Neutrophil (primary cell): ENCODE measurements around the gene PTPRG.

Experiments
- H3K27ac ChIP-seq: fragments of 200-600 bp; sonication (generic); 2 replicates; pipeline ENCODE4 v1.5.1; 2016; ENCODE audit warnings: mild to moderate bottlenecking, moderate library complexity
- H3K27me3 ChIP-seq: fragments of 200-600 bp; sonication (generic); 2 replicates; pipeline ENCODE4 v1.6.0; 2016; ENCODE audit warnings: mild to moderate bottlenecking
- H3K36me3 ChIP-seq: fragments of 200-600 bp; sonication (generic); 2 replicates; pipeline ENCODE4 v1.5.1; 2017
- H3K4me1 ChIP-seq, 2 experiments: fragments of 200-600 bp in 1 of 2; sonication (generic) in 1 of 2; 1 replicate in 1 of 2; 2 replicates in 1 of 2; pipeline versions ENCODE4 v1.5.1 to v1.6.1; 2013 to 2016; ENCODE audit warnings: low read depth in 1 of 2, low read length in 1 of 2, mild to moderate bottlenecking in 1 of 2, moderate library complexity in 1 of 2; ENCODE audit not compliant: control insufficient read depth in 1 of 2, insufficient read depth in 1 of 2
- H3K4me3 ChIP-seq, 2 experiments: fragments of 200-600 bp in 1 of 2; sonication (generic) in 1 of 2; 1 replicate in 1 of 2; 2 replicates in 1 of 2; pipeline ENCODE4 v1.5.1; 2013 to 2016; ENCODE audit warnings: low read depth in 1 of 2, low read length in 1 of 2, mild to moderate bottlenecking in 1 of 2, moderate library complexity in 1 of 2
- H3K9me3 ChIP-seq: fragments of 200-600 bp; sonication (generic); 2 replicates; pipeline ENCODE4 v1.5.1; 2016
- TF ChIP-seq, protein P1 (sequence below): fragments of 200-600 bp; sonication (generic); IDR thresholded peaks from 2 replicates; pipeline ENCODE4 v1.5.1; 2016; ENCODE audit warnings: antibody characterized with exemption

PTPRG gene

DNA sequence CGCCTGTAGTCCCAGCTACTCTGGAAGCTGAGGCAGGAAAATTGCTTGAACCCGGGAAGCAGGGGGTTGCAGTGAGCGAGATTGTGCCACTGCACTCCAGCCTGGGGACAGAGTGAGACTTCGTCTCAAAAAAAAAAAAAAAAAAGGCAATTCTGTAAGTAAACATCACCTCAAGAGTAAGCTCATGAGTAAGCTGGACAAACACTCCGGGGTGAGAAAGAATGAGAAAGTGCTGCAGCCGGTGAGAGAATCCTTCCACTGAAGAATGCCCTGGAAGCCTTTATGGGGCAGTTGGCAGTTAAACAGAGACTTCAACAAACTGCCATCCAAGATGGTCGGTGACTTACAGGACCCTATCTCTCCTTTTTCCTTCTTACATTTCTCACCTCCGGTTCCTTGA is 764.5 kb downstream of the PTPRG start:
- no peaks in the 10 kb centered on the region for H3K36me3 ChIP-seq
- no peaks in the 10 kb centered on the region for H3K4me1 ChIP-seq
- no peak overlapping the region for H3K27ac ChIP-seq
- no peak overlapping the region for H3K4me3 ChIP-seq
- H3K9me3 ChIP-seq, result no peaks in the 10 kb centered on the region
- TF ChIP-seq, protein P1, sequence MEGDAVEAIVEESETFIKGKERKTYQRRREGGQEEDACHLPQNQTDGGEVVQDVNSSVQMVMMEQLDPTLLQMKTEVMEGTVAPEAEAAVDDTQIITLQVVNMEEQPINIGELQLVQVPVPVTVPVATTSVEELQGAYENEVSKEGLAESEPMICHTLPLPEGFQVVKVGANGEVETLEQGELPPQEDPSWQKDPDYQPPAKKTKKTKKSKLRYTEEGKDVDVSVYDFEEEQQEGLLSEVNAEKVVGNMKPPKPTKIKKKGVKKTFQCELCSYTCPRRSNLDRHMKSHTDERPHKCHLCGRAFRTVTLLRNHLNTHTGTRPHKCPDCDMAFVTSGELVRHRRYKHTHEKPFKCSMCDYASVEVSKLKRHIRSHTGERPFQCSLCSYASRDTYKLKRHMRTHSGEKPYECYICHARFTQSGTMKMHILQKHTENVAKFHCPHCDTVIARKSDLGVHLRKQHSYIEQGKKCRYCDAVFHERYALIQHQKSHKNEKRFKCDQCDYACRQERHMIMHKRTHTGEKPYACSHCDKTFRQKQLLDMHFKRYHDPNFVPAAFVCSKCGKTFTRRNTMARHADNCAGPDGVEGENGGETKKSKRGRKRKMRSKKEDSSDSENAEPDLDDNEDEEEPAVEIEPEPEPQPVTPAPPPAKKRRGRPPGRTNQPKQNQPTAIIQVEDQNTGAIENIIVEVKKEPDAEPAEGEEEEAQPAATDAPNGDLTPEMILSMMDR, result no peak
- no peaks in the 10 kb centered on the region for H3K27me3 ChIP-seq

DNA sequence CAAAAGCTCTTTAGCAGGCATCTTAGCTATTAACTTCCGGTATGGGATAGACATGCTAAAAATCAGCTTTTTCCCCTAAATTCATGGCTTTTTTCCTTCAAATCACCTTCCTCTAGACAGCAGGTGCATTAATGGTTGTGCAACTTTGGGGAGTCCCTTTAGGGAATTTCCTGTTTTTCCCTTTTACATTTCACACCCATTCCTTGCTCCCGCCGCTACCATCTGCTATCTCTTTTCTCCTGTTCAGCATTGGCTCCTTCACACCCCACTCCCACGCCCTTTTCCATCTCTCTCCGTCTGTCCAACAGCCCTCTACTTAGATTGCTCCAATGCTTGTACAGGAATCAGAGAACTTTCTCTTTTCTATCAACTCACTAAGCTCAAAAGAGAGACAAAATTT is 768.6 kb downstream of the PTPRG start:
- Histone ChIP-seq H3K27me3 (no peaks in the 10 kb centered on the region), H3K4me1 (no peaks in the 10 kb centered on the region), H3K4me3 (no peak overlapping the region), H3K9me3 (no peaks in the 10 kb centered on the region), H3K36me3 (no peaks in the 10 kb centered on the region), H3K27ac (no peak overlapping the region)
- TF ChIP-seq, protein P1, result no peak

DNA sequence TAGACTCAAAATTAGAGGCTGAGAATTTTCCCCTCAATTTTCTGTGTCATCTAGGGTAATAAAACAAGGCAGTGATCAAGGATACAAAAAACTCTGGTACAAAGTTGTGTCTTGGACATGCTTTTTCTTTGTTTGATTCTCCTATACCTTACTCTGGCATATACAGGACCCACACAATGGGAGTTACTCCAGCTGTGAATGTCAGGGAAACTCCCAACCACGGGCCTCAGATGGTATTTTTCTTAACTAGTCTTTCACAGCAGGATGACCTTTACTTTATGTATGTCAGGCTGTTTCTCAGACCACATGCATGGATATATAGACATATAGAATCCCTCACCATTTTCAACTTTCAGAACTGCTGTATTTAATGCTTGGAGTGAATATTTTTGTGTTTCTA is 770.6 kb downstream of the PTPRG start:
- H3K27ac ChIP-seq, result no peak overlapping the region
- H3K9me3 ChIP-seq, result no peaks in the 10 kb centered on the region
- H3K4me1 ChIP-seq, result no peaks in the 10 kb centered on the region
- no peaks in the 10 kb centered on the region for H3K27me3 ChIP-seq
- H3K36me3 ChIP-seq, result no peaks in the 10 kb centered on the region
- H3K4me3 ChIP-seq, result no peak overlapping the region
- TF ChIP-seq, protein P1, result no peak

DNA sequence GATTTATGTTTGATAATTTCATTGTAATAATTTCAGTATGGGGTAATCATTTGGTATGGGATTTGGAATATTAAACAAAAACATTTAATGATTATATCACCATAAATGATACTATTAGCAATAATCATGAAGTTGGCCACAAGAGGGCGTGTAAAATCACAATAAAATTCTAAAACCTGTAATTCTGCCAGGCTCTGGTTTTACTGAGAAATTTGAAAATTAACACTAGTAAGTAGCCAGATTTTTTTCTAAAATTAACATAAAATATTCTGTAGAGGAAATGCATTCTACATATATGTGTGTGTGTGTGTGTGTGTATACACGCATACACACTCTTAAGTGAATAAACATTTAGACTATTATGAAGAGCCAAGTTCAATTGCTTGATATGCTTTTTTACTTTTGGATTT is 771.5 kb downstream of the PTPRG start:
- Histone ChIP-seq H3K27ac (no peak overlapping the region), H3K4me1 (no peaks in the 10 kb centered on the region), H3K36me3 (no peaks in the 10 kb centered on the region), H3K9me3 (no peaks in the 10 kb centered on the region), H3K27me3 (no peaks in the 10 kb centered on the region), H3K4me3 (no peak overlapping the region)
- TF ChIP-seq, protein P1, result no peak

DNA sequence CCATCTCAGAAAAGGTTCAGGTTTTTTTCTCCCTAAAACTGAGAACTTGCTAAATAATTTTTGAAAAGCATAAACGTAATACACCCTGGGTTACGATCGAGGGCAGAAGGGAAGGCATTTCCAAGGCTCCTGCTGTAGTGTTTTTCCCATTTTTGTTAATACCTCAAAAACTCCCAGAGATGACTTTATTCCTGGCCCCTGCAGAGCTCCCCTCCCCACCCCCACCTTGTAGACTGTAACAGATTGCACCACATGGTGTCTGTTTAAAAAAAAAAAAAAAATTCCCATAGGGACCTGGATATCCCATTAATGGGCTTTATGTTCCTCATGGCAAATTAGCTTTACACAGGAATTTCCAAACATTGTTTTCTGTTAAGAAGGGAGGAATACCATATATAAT is 773.8 kb downstream of the PTPRG start:
- H3K9me3 ChIP-seq, result no peaks in the 10 kb centered on the region
- H3K27ac ChIP-seq, result no peak overlapping the region
- no peak overlapping the region for H3K4me3 ChIP-seq
- H3K36me3 ChIP-seq, result no peaks in the 10 kb centered on the region
- no peaks in the 10 kb centered on the region for H3K4me1 ChIP-seq
- TF ChIP-seq, protein P1, result no peak
- H3K27me3 ChIP-seq, result no peaks in the 10 kb centered on the region

DNA sequence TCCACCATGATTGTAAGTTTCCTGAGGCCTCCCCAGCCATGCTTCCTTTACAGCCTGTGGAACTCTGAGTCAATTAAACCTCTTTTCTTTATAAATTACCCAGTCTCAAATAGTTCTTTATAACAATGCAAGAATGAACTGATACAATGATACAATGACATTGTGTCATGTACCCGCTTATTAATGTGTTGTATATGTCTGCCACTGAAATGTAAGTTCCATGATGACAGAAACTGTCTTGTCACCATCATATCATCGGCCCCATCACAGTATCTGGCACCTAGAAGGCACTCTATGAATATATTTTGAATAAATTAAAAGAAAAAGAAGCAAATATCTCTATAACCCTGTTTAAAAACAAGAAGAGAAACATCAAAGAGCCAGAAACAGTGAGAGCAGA is 782.4 kb downstream of the PTPRG start:
- TF ChIP-seq, protein P1, result no peak
- H3K4me3 ChIP-seq, result no peak overlapping the region
- H3K9me3 ChIP-seq, result no peaks in the 10 kb centered on the region
- H3K4me1 ChIP-seq, result no peaks in the 10 kb centered on the region
- H3K27ac ChIP-seq, result no peak overlapping the region
- no peaks in the 10 kb centered on the region for H3K27me3 ChIP-seq
- no peaks in the 10 kb centered on the region for H3K36me3 ChIP-seq
